IMR-90 (cell line): ENCODE data around the gene ITPR2.

Experiments used
- BHLHE40 ChIP-seq: fragments of 150-350 bp; IDR thresholded peaks from 2 replicates; pipeline ENCODE4 v1.6.1; 2016; ENCODE audit warnings: mild to moderate bottlenecking, low read depth, low read length
- CEBPB ChIP-seq: IDR thresholded peaks from 2 replicates; pipeline ENCODE4 v1.6.1; 2012; ENCODE audit warnings: low read depth, low read length, improper control_type of control experiment
- CHD1 ChIP-seq: IDR thresholded peaks from 2 replicates; pipeline ENCODE4 v1.6.1; 2012; ENCODE audit warnings: low read depth, low read length, improper control_type of control experiment
- MAFK ChIP-seq: IDR thresholded peaks from 2 replicates; pipeline ENCODE4 v1.6.1; 2012; ENCODE audit warnings: low read depth, low read length, improper control_type of control experiment
- MXI1 ChIP-seq: IDR thresholded peaks from 2 replicates; pipeline ENCODE4 v1.6.1; 2012; ENCODE audit warnings: low read depth, mild to moderate bottlenecking, low read length, moderate library complexity, borderline replicate concordance
- POLR2A ChIP-seq: IDR thresholded peaks from 2 replicates; pipeline ENCODE4 v1.6.1; 2012; ENCODE audit warnings: mild to moderate bottlenecking, low read depth, low read length
- RAD21 ChIP-seq: IDR thresholded peaks from 2 replicates; pipeline ENCODE4 v1.6.1; 2012; ENCODE audit warnings: low read length, improper control_type of control experiment
- RCOR1 ChIP-seq: IDR thresholded peaks from 2 replicates; pipeline ENCODE4 v1.6.1; 2012; ENCODE audit warnings: mild to moderate bottlenecking, low read length, improper control_type of control experiment; ENCODE audit not compliant: insufficient replicate concordance
- SMC3 ChIP-seq: fragments of 150-350 bp; IDR thresholded peaks from 2 replicates; pipeline ENCODE4 v1.6.1; 2016; ENCODE audit warnings: low read depth, mild to moderate bottlenecking, antibody characterized with exemption, low read length, moderate library complexity
- TF ChIP-seq, protein P1 (sequence below): conservative IDR thresholded peaks from 2 replicates; pipeline ENCODE4 v1.5.1; 2012; ENCODE audit warnings: mild to moderate bottlenecking, low read depth, low read length, improper control_type of control experiment
- TF ChIP-seq, protein P2 (sequence below): fragments of 150-350 bp; IDR thresholded peaks from 2 replicates; pipeline ENCODE4 v1.6.1; 2017; ENCODE audit warnings: mild to moderate bottlenecking, antibody characterized with exemption, low read length, low read depth
- TF ChIP-seq, protein P3 (sequence below): fragments of 150-350 bp; IDR thresholded peaks from 2 replicates; pipeline ENCODE4 v1.6.1; 2016; ENCODE audit warnings: low read depth, mild to moderate bottlenecking, low read length, moderate library complexity, borderline replicate concordance

DNA sequence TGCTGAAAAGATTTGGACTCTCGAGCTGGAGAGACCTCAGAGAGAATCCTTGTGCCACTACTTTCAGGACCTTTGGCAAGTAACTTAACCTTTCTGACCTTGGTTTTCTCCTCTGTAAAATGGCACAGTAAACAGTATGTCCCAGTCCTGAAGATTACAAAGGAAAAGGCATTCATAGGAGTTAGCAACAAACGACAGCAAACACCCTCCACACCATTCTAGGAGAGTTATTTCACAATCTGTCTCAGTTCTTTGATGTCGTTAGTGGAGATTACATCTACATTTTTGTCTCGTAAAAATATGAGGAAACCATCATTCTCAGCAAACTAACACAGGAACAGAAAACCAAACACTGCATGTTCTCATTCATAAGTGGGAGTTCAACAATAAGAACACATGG is 205.7 kb downstream of the ITPR2 start:
- TF ChIP-seq, protein P1, sequence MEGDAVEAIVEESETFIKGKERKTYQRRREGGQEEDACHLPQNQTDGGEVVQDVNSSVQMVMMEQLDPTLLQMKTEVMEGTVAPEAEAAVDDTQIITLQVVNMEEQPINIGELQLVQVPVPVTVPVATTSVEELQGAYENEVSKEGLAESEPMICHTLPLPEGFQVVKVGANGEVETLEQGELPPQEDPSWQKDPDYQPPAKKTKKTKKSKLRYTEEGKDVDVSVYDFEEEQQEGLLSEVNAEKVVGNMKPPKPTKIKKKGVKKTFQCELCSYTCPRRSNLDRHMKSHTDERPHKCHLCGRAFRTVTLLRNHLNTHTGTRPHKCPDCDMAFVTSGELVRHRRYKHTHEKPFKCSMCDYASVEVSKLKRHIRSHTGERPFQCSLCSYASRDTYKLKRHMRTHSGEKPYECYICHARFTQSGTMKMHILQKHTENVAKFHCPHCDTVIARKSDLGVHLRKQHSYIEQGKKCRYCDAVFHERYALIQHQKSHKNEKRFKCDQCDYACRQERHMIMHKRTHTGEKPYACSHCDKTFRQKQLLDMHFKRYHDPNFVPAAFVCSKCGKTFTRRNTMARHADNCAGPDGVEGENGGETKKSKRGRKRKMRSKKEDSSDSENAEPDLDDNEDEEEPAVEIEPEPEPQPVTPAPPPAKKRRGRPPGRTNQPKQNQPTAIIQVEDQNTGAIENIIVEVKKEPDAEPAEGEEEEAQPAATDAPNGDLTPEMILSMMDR, result no peak
- TF ChIP-seq POLR2A (no peak), MXI1 (no peak), MAFK (no peak), CHD1 (no peak), RAD21 (no peak), CEBPB (peak; percentile 48), BHLHE40 (no peak), SMC3 (no peak), RCOR1 (no peak)
- TF ChIP-seq, protein P2, sequence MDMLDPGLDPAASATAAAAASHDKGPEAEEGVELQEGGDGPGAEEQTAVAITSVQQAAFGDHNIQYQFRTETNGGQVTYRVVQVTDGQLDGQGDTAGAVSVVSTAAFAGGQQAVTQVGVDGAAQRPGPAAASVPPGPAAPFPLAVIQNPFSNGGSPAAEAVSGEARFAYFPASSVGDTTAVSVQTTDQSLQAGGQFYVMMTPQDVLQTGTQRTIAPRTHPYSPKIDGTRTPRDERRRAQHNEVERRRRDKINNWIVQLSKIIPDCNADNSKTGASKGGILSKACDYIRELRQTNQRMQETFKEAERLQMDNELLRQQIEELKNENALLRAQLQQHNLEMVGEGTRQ, result no peak
- TF ChIP-seq, protein P3, sequence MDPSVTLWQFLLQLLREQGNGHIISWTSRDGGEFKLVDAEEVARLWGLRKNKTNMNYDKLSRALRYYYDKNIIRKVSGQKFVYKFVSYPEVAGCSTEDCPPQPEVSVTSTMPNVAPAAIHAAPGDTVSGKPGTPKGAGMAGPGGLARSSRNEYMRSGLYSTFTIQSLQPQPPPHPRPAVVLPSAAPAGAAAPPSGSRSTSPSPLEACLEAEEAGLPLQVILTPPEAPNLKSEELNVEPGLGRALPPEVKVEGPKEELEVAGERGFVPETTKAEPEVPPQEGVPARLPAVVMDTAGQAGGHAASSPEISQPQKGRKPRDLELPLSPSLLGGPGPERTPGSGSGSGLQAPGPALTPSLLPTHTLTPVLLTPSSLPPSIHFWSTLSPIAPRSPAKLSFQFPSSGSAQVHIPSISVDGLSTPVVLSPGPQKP, result no peak
